ENCODE measurements around the gene PCTP.

Gene PCTP

DNA sequence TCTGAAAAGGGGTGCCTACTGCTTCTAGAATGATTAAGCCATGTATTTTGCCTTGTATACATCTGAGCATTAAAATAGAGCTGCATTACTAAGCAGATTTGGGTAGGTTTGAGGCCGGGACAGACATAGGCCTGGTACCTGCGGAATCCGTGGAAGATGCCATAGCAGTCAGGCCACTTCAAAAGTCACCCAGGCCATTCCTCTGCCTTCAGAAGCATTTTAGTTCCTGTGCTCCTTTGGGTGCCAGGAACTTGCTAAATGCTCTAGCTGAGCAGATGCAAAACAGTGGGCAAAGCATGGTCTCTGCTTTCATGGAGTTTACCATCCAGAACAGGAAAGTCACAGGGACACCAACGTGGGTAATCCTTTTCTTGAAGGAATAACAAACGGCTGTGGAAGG, 22.5 kb upstream of the PCTP start:
- DNase-seq = no peak

DNA sequence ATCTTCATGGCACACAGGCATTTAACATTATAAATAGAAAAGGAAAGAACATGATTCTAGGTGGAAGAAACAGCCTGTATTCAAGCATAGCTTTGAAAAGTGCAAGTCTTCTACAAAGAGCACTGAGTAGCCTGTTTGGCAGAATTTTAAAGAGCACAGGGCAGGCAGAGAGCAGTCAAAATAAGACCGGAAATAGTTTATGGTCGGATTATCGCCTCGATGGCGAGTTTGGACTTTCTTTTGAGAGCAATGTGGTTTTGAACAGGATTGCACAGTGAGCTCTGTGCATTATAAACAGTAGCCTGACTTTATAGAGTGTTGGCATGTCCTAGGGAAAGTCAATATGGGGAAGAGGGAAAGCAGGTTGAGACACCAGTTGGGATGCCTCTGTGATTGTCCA, 22.0 kb upstream of the PCTP start:
- no peak for DNase-seq

DNA sequence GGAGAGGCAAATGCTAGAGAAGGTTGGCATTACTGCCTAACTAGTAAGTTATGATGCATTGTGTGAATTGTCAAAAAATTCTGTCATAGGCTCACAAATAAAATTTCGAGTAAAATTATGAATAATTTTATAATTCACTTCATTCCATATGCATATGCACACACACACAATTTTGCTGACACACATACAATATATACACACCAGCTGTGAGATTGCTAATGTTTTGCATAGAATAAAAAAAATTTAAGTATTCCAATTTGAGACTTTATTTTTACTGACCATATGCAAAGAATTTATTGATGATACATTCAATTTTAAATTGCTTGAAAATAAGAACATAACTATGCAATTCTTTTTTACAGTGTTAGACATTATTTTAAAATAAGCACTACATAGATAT, 21.4 kb upstream of the PCTP start:
- no peak for DNase-seq

DNA sequence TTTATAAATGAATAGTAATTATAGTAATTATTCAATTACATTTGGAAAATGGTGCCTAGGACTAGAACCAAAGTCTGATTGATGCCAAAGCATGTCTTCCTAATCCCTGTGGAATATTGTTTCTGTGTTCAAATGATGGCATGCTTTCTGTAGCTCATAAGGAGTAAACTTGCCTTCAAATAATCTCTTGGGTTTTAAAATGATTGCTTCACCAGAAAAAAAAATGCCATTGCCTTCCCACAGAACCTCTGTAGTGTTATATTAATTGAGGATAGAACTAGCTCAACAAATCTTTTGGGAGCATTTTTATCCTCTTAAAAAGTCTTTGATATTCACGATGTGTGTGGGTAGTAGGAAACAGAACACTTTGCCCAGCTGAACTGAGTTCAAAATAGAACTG, 20.5 kb upstream of the PCTP start:
- DNase-seq = no peak

DNA sequence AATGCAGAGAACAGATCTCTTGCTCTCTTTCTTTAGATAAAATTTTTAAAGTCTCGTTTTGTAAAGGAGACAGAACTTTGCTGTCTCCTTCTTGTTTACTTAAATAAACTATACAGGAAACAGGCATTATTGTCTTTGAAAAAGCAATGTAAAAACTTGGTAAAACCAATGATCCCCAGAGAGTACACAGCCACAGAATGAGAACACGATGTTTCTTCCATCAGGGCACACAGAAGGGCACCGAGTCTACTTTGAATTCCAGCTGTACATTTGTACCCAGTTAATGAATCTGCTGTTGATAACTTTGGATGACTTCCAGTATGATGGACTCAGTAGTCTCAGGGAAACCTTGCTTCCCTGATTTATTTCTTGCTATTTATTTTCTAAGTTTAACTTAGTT, 20.0 kb upstream of the PCTP start:
- DNase-seq = no peak

DNA sequence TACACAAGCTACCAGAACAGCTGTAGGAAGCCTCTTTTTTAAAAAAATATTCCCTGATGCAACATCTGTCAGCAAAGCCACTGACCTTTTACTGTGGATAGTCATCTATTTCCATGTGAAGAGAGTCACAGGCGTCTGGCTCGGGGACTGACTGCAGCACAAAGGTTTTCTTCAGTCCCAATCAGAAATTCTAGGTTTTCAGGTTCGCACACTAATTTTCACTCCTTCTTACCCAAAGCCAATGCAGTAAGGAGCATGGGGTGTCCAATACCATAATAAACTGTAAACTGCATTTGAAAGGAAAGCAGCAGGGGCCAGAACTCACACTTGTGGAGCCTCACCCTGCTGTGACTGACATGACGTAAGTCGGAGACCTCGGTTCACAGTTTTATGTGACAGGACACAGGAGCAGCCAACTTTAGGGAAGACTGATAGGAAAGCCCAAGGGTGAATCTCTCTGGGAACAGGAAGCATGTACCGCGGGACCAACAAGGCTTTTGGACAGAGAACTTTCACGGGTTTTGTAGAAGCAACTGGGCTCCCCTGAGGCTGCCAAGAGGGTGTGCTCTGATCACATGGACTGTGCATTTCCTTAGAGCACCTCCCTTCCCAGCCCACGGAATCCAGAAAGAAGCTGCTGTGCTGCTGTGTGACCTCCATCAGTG, 19.1 kb upstream of the PCTP start:
- DNase-seq = no peak

DNA sequence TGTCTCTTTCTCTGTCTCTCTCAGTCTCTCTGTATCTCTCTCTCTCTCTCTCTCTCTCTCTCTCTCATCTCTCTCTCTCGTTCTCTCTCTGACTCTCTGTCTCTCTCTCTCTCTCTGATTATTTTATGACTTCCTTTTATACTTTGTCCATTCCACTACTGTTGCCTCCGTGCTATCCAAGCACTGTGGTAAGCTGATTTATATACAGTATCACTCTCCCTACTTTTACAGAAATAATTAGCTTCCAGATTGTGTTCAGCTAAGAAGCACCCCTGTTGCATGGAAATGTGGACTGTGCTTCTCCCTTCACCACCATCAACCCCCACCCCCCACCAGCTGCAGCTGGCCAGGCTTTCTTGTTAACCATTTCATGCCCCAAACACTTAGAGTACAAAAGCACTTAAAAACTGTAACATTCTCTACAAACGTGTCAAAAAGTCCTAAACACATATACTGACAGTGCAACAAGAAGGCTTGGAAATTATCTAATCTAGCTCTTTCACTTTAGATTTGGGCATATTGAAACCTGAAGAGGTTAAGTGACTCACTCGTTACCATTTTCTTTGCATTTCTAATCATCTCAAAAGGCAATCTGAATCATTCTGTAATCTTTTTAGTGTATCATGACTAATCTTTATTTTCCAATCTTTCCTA, 16.6 kb upstream of the PCTP start:
- DNase-seq = peak; percentile 53

DNA sequence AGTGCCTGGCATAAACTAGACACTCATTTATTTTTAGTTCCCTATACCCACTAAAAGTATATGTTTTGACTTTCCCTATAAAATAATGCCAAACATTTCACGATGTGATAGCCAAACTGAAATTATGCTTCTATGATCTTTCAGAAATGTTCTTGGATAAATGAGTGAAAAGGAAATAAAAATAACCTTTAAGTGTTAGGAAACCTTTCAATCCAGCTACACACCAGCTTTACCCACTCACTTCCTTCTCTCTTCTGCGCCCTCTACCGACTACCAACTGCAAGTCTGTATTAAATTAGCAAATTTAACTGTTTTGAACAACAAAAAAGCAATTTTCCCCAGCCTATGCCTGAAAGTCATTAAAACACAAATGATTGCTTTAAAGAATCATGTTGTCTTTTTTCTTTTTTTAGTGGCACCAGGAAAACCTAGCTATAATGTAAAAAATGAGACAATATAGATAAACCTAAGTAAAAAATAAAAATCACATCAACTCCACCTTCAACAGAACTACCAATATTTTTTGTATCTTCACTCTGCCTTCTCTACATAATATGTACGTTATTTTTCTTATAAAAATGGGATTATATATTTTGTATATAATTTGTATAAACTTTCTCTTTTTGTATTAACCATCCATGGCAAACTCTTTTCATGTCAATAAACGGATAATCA, 15.0 kb upstream of the PCTP start:
- DNase-seq = no peak

DNA sequence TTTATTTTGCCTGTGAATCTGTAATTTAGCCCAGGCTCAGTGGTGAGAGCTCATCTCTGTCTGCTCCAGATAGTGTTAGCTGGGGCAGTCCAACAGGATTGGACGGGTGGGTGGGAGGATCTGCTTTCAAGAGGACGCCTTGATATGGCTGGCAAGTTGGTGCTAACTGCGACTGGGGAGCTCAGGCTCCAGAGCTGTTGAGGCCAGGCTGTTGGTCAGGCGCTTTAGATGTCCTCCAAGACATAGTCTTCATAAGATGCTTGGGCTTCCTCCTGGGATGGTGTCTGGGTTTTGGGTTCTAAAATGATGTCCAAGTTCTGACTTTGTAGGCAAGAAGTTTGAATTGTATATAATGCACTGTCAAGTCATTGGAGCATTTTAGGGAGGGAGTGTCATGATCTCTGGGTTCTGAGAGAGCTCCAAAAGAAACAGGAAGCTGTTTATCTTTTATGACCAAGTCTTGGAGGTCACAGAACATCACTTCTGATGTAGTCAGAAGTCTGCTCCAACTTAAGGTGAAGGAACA, 12.8 kb upstream of the PCTP start:
- no peak for DNase-seq

DNA sequence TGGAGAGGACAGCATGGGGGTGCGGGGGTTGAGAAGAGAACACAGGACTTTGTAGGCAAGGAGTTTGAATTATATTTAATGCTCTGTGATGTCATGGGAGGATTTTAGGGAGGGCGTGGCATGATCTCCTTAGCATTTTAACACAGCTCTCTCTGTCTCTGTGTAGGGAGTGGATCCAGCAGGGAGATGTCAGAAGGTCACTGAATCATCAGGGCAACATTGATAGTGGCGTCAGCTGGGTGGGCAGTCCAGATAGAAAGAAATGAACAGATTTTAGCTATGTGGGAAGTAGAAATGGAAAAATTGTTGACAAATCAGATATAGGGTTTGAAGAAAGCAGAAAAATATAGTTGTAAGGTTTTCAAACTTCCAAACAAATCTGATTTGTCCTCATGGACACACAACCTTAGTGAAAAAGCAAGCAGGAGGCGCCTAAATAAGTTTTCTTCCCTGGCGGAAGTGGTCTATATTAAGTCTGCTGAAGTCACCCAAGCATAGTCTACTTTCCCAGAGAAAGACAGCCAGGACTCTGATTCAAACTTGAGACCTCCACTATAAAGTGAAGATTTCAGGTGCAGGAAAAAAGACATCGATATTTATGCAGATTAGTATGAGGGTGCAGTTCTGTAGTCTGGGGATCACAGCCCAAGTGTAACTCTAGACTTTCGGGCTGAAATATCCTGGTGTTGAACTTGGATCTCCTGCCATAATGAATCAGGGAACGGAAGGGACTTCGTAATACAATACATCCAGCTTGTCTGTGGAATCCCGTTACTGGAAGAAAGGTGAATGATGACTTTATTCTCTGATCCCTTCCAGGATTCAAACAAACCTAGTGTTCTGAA, 10.1 kb upstream of the PCTP start:
- no peak for DNase-seq

DNA sequence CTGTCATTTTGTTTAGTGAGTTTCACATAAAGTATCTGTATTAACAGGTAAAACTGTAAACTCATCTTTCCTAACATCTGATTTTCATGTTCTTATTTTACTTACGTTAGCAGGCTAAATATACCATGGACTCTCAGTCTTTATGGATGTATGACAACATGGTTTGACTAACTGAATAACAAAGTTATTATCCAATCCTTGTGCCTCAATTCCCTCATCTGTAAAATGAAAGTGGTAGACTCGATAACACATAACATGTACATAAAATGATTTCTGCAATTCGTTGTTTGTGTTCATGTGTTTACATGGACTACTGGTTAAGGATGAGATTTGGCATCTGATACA, 9.5 kb upstream of the PCTP start:
- no peak for DNase-seq

DNA sequence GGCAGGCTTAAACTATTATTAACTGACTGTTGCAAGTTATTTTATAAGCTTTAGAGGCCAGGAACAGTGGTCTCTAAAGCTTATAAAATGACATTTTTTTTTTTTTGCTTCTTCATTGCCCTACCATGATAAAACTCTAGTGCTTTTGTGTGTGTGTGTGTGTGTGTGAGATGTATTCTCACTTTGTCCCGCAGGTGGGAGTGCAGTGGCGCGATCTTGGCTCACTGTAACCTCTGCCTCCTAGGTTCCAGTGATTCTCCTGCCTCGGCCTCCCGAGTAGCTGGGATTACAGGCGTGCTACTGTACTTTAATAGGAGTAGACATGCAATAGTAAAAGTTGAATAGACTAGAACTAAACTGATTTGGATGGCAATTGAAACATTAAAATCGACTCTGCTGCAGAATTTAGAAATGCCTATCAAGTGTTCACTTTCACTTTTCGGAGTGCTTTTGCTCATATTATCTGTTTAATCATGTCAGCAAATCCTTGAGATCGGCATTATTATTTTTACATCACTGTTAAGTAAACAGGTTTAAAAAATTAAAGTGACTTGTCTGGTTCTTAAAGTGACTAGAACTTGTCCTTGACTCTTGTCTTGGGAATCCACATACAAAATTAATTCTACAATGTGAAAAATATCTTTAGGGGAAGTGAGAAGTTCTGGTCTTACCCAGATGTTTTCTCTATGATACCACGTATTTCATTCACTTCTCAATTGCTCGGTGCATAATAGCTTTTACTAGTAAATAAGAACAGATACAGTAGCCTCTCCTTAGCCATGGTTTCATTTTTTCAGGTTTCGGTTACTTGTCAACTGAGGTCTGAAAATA, 8.4 kb upstream of the PCTP start:
- no peak for DNase-seq

DNA sequence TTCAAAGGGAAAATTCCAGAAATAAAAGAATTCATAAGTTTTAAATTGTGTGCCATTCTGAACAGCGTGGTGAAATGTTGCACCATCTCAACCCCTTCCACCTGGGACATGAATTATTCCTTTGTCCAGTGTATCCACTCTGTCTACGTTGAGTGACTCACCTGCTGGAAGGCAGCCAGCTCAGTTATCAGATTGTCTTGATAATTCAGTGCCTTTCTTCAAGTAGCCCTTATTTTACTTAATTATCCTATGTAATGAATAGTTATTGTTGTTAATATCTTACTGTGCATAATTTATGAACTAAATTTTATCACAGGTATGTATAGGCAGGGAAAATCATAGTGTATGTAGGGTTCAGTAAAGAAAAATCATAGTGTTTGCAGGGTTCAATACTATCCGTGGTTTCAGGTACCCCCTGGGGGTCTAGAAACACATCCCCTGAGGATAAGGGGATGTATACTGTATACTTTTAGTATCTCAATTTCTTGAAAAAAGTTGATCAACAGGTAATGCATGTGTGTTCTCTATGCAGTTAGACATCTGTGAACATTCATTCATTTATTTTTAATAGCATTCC, 7.7 kb upstream of the PCTP start:
- DNase-seq = no peak

DNA sequence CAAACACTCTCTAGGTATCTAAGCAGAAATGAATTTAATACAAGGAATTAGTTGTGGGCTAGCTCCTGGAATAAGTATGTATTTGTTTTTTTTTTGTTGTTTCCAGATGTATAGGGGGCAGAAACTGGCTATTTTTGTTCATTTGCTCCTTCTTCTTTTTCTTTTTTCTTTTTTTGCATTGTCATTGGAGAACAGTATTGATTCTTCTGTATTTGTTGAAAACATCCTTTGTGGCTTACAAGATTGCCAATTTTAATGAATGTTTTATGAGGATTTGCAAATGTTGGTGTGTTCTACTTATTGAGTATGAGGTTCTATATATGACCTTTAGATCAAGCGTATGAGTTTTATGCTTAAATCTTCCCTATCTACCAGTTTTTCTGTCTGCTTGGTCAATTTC, 5.6 kb upstream of the PCTP start:
- no peak for DNase-seq

DNA sequence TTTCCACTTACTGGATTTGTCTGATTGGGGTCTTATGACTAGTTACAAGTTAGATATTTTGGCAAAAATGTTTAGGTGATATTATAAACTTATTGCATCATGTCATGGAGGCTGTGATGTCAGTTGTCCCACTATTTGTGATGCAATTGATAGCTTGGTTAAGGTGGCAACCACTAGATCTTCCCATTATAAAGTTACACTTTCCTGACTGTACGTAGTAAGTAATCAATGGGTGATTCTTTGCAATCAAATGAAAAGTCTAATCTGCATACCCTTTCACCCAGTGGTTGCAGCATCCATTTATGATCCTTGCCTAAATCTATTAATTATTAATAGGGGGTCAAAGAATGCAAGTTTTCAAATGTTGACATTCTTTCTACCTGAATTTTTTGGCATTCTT, 4.4 kb upstream of the PCTP start:
- DNase-seq = no peak

DNA sequence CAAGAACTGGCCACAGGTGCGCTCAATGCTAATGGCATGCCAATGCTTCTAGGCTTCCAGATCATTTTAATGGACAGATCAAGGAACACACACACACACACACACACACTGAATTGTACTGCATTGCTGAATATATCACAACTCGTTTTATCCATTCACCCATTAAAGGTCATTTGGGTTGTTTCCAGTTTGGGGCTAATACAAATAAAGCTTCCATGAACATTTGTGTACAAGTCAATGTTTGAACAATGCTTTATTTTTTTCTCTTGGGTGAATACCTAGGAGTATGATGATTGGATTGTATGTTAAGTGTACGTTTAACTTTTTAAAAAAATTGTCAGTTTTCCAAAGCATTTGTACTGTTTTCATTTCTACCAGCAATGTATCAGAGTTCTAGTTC, 3.6 kb upstream of the PCTP start:
- DNase-seq = no peak

DNA sequence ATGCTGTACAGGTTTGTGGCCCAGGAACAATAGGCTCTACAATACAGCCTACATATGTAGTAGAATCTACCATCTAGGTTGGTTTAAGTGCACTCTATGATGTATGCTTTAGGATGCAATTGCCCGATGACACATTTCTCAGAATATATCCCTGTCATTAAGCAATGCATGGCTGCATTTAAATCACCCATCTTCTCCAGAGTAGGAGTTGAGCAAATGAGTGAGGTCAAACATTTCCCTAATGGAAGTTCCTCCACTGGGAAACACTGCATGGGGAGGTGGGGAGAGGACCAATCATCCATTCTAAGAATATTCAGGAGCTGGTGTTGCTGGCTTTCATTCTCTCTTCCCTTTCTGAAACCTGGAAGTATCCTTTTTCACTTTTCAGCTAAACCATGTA, 2.0 kb upstream of the PCTP start:
- no peak for DNase-seq

DNA sequence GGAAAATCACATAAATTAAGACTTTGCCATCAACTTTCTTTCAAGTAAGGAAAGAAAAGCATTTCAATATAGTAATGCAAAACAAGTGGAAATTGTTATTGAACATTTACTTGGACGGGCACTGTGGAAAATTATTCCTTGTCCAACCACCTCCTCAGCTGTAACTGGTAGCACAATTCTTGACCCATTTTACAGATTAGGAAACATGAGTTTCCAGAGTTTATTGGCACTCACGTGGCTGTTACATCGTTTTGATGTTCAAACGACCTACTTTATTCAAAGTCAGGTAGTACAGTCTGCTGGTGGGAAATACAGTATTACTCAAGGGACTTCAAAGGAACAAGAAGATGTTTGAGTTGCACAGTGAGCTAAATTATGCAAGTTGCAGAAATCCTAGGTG, 866 bp upstream of the PCTP start:
- DNase-seq = no peak

DNA sequence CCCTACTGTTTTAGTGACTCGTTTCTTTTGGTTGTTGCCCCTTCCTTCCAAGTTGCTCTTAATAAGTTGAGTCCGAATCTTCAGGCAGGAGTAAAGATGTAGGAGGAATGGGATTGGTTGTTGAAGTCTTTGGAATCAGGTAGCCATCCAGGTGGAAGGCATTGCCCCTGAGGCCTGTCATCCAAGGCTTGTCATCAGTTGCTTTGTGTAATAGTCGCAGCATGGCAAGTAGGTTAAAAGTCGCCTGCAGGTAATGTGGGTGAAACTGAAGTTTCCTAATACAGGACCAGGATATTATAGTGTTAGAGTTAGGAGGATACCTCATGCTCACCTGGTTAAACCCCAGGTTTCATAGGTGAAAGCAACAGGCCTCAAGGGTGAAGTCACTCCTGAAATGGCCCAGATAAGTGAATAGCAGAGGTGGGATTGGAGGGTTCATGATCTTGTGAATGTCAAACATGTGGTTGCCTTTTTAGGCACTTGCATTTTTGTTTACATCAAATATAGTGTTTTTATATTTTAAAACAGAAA, 934 bp downstream of the PCTP start:
- no peak for DNase-seq

DNA sequence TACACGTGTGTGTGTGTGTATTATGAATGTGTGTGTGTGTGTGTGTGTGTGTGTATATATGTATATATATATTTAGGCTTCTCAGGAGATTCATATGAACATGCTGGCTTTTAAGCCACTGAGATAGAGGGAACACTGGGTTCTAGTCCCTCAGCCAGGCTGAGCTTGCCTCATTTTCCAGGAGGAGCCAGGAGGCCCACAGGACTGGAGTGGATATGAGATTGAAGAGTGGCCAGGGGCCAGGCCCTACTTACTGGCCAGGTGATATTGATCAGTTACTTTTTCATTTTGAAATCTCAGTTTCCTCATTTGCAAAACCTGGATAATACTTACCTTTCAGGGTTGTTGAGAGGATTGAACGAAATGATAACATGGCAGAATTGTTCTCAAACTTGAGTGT, 5.8 kb downstream of the PCTP start:
- DNase-seq = no peak

DNA sequence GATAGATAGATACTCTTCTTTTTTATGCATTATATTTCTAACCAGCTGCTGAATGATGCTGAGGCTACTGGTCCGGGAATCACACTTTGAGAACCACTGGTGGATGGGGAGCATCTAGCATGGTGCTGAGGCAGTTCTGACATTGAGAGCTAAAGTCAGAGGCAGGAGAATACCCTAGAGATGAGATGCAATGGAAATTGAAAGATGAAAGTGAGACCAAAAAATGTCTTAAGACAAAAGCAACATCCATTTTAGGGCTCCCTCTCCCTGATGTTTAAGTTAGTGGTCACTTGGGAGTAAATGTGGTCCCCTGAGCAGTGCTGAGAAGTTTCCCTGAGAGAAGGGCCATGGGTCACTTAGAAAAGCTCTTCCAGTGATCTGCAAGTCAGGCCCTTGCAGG, 6.8 kb downstream of the PCTP start:
- no peak for DNase-seq

DNA sequence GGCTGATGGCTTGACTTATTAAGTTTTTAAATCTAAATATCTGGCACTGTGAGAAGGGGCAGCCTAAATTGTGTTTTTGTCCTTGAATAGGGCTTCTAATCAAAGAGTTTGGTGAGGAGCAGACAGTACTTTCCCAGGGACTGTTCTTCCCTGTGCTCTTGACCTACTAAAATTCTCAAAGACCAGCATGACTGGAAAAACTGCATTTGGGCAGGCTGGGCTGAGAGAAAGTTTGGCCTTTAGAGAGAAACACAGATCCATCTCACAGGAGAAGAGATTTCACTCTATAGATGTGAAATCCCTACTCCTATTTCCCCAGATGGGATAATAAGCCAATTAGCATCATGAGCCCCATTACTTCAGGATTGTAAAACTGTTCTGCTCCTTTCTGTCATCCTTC, 7.3 kb downstream of the PCTP start:
- DNase-seq = no peak

All from DMS 273 treated with DMSO at 0.1 percent for 48 hours (cell line).